Coronary artery (tissue), 2 donors: Measurements from ENCODE around the gene C6orf141.
A peak's percentile ranks its signal among the peaks of the same experiment; 100 is the strongest.

ENCODE experiments used
- DNase-seq: peaks from one replicate; pipeline ENCODE4 v3.0.0-alpha.2; 2017; ENCODE audit warnings: low spot score
- H3K27ac ChIP-seq, 2 donors: fragments of 200-600 bp; sonication (generic); one replicate each; pipeline ENCODE4 v1.5.1; 2016 to 2019
- H3K4me3 ChIP-seq: fragments of 200-600 bp; sonication (generic); 2 replicates; pipeline ENCODE4 v1.5.1; 2016; ENCODE audit warnings: mild to moderate bottlenecking, moderate library complexity
- CTCF ChIP-seq: fragments of 200-600 bp; sonication (generic); IDR thresholded peaks from one replicate; pipeline ENCODE4 v1.5.1; 2019; ENCODE audit warnings: antibody characterized with exemption

The C6orf141 gene

GRCh38 chr6:49550492-49551077 lies at the start of gene C6orf141:
Gene C6orf141, plus strand, starts transcription at chr6:49550668. Its CDS starts 125 bp downstream, at chr6:49550793.
- peak within 1 kb of the TSS; percentile 71 for H3K4me3 ChIP-seq
- no peak for DNase-seq
- TF ChIP-seq CTCF: no peak
- no peak within 1 kb of the TSS for H3K27ac ChIP-seq

GRCh38 chr6:49504666-49505065 lies 45.8 kb upstream of the C6orf141 start:
- TF ChIP-seq CTCF: no peak
- DNase-seq: no peak
- Histone ChIP-seq H3K4me3 (no peak overlapping the region), H3K27ac (no peak overlapping the region)

- no peak for DNase-seq
- no peak overlapping the region for H3K27ac ChIP-seq
- TF ChIP-seq CTCF: no peak
- H3K4me3 ChIP-seq: no peak overlapping the region
Observed at GRCh38 chr6:49506569-49507111, 43.8 kb upstream of the C6orf141 start.

GRCh38 chr6:49509342-49509741 lies 41.1 kb upstream of the C6orf141 start:
- H3K4me3 ChIP-seq: no peak overlapping the region
- no peak overlapping the region for H3K27ac ChIP-seq

GRCh38 chr6:49513153-49513989 lies 37.1 kb upstream of the C6orf141 start:
- no peak for TF ChIP-seq CTCF
- no peak for DNase-seq
- no peak overlapping the region for H3K27ac ChIP-seq
- H3K4me3 ChIP-seq: no peak overlapping the region

More at GRCh38 chr6:49509342-49509741, 41.1 kb upstream of the C6orf141 start:
- no peak for TF ChIP-seq CTCF
- DNase-seq: no peak

- TF ChIP-seq CTCF: no peak
- Histone ChIP-seq H3K27ac (no peak overlapping the region), H3K4me3 (no peak overlapping the region)
- DNase-seq: no peak
Observed at GRCh38 chr6:49514571-49515484, 35.6 kb upstream of the C6orf141 start.
